Brain microvascular endothelial cell (primary cell): Measurements from ENCODE around the gene TADA2A.
"Not testable (repeated sequence)": the region's sequence is repeated elsewhere in the genome, so short reads cannot be mapped to it uniquely, and the experiment has no call there.

Source experiments
- DNase-seq: peaks from one replicate; pipeline ENCODE4 v3.0.0-alpha.2; 2020
- H3K27ac ChIP-seq: fragments of 250-450 bp; sonication (Bioruptor Pico); 2 replicates; pipeline ENCODE4 v1.5.1; 2020; ENCODE audit warnings: mild to moderate bottlenecking, moderate library complexity
- H3K27me3 ChIP-seq: fragments of 250-450 bp; sonication (Bioruptor Pico); replicated peaks from 2 replicates; pipeline ENCODE4 v1.5.1; 2020; ENCODE audit warnings: mild to moderate bottlenecking
- H3K36me3 ChIP-seq: fragments of 250-450 bp; sonication (Bioruptor Pico); replicated peaks from 2 replicates; pipeline ENCODE4 v1.5.1; 2020; ENCODE audit warnings: mild to moderate bottlenecking
- H3K4me3 ChIP-seq: 2 replicates; pipeline ENCODE4 v1.5.1; 2011; ENCODE audit warnings: low read depth, mild to moderate bottlenecking, control low read depth, low read length, moderate library complexity
- in situ Hi-C: cut with HindIII; loops from 2 replicates; pipeline ENCODE4 v1.10.0; 2017; ENCODE audit warnings: low sequenced_read_pairs, low pct_ligation_motif_present
- TF ChIP-seq, protein P1 (sequence below): IDR thresholded peaks from 2 replicates; pipeline ENCODE4 v1.5.1; 2011; ENCODE audit warnings: low read depth, mild to moderate bottlenecking, moderate library complexity, low read length, control low read depth, inconsistent platforms; ENCODE audit errors: missing control alignments

The TADA2A gene

DNA sequence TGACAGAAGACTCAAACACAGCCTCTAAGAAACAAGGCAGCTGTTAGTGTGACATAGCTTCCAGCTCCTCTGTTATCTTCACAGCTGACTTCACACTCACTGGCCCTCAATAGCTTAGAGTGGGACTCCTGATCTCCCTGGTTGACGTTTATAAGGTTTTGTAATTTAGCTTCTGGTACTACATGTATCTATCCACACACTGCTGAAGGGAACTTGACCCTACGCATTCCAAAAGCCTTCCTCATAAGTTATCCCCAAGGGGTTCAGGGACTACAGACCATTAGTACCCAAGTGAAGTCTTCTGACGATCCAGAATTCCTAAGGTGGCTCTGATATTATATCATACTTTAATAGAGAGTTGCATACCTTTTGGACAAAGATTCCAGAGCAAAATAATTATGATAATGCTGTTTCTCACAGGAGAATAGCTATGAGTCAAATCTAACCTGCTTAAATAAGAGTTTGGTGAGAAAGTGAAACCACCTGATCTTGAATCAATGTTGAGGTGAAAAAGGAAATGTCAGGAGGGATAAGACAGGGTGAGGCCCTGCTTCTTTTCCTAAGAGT lies 14.6 kb upstream of the TADA2A start:
- in situ Hi-C loops, result no loop called here
- H3K27ac ChIP-seq, result peak overlapping the region; percentile 63
- H3K4me3 ChIP-seq, result no peak overlapping the region
- H3K27me3 ChIP-seq, result no peaks in the 10 kb centered on the region
- TF ChIP-seq, protein P1, sequence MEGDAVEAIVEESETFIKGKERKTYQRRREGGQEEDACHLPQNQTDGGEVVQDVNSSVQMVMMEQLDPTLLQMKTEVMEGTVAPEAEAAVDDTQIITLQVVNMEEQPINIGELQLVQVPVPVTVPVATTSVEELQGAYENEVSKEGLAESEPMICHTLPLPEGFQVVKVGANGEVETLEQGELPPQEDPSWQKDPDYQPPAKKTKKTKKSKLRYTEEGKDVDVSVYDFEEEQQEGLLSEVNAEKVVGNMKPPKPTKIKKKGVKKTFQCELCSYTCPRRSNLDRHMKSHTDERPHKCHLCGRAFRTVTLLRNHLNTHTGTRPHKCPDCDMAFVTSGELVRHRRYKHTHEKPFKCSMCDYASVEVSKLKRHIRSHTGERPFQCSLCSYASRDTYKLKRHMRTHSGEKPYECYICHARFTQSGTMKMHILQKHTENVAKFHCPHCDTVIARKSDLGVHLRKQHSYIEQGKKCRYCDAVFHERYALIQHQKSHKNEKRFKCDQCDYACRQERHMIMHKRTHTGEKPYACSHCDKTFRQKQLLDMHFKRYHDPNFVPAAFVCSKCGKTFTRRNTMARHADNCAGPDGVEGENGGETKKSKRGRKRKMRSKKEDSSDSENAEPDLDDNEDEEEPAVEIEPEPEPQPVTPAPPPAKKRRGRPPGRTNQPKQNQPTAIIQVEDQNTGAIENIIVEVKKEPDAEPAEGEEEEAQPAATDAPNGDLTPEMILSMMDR, result no peak
- H3K36me3 ChIP-seq, result no peaks in the 10 kb centered on the region
- peak; percentile 87 for DNase-seq

DNA sequence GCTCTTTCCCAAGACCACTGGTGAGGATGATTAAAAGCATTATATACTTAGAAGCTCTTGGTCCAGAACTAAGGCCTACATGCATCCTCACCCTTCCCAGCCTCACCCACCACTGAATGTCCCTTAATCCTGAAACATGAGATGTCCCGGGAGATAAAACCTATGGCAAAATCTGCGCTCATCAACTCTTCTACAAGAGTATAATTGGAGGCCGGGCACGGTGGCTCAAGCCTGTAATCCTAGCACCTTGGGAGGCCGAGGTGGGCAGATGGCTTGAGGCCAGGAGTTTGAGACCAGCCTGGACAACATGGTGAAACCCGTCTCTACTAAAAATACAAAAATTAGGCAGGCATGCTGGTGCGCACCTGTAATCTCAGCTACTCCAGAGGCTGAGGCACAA lies 13.3 kb upstream of the TADA2A start:
- TF ChIP-seq, protein P1, result no peak
- Histone ChIP-seq H3K36me3 (no peaks in the 10 kb centered on the region), H3K4me3 (no peak overlapping the region), H3K27ac (no peak overlapping the region), H3K27me3 (no peaks in the 10 kb centered on the region)
- in situ Hi-C loops, result no loop called here
- no peak for DNase-seq

GRCh38 chr17:37399265-37399803 lies 7.4 kb upstream of the TADA2A start:
- in situ Hi-C loops, result no loop called here
- Histone ChIP-seq H3K36me3 (no peaks in the 10 kb centered on the region), H3K4me3 (no peak overlapping the region), H3K27me3 (no peaks in the 10 kb centered on the region), H3K27ac (no peak overlapping the region)
- no peak for DNase-seq
- TF ChIP-seq, protein P1, result no peak

- Histone ChIP-seq H3K27me3 (no peaks in the 10 kb centered on the region), H3K27ac (no peak overlapping the region), H3K4me3 (no peak overlapping the region), H3K36me3 (no peaks in the 10 kb centered on the region)
- in situ Hi-C loops, result no loop called here
- DNase-seq, result no peak
- TF ChIP-seq, protein P1, result no peak
These were observed 6.2 kb upstream of the TADA2A start for GRCh38 chr17:37400505-37400904.

DNA sequence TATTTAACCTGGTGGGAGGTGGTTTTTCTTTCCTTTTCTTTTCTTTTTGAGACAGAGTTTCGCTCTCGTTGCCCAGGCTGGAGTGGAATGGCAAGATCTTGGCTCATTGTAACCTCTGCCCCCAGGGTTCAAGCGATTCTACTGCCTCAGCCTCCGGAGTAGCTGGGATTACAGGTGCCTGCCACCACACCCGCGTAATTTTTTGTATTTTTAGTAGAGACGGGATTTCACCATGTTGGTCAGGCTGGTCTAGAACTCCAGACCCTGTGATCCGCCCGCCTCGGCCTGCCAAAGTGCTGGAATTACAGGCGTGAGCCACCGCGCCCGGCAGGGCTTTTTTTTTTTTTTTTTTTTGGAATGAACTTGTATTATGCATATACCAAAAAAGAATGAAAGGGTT lies 1.2 kb upstream of the TADA2A start:
- peak overlapping the region; percentile 86 for H3K4me3 ChIP-seq
- H3K36me3 ChIP-seq, H3K27me3 ChIP-seq, in situ Hi-C loops, DNase-seq, H3K27ac ChIP-seq: not testable (repeated sequence)

DNA sequence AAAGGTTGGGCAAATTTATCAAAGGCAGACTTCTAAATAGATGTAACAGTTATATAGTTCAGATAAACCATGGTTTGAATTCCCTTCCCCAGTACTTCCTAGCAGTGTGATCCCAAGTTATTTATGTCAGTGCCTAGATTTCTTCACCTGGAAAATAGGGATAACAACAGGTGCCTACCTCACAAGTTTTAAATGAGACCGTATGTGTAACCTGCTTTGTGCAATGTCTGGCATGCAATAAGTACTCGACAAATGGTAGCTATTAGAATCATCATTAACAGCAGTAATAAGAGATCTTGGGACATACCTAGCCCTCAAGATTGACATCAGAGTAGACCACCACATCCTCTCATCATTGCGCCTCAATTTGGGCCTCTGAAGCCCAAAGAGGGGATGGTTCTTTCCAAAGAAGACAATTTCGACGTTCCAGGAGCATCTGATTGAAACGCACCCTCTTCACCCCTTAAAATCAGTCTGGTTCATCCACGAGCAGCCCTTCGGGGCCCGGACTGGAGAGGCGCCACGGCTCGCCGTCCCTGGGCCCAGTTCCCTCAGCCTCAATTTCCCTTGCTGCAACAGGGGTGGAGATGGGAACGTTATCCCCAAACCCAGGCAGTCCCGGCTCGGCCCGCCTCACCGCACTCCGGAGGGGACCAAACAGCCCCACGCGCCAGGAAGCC lies 591 bp upstream of the TADA2A start:
- Histone ChIP-seq H3K4me3 (peak overlapping the region; percentile 86), H3K36me3 (no peaks in the 10 kb centered on the region), H3K27me3 (no peaks in the 10 kb centered on the region), H3K27ac (peak overlapping the region; percentile 82)
- in situ Hi-C loops, result no loop called here
- DNase-seq, result no peak
- TF ChIP-seq, protein P1, result no peak

DNA sequence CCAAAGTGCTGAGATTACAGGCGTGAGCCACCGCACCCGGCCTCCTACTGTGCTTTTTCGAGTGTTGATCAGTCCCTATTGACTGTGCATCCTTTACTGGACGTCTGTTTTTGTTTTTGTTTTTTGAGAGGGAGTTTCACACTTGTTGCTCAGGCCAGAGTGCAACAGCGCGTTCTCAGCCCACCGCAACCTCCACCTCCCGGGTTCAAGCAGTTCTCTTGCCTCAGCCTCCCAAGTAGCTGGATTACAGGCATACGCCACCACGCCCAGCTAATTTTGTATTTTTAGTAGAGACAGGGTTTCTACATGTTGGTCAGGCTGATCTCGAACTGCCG lies 1.4 kb downstream of the TADA2A start:
- H3K27me3 ChIP-seq, DNase-seq, in situ Hi-C loops, H3K36me3 ChIP-seq, H3K4me3 ChIP-seq, H3K27ac ChIP-seq: not testable (repeated sequence)
